Adrenal gland (tissue), 12 donors: Measurements from ENCODE around the gene CHD9. TPM values are rescaled to one million over a fixed set of nuclear protein-coding genes. Genes with fewer than 3 reads are reported as not detected.
A peak's percentile ranks its signal among the peaks of the same experiment; 100 is the strongest.

Experiments
- DNase-seq, 7 donors: peaks; one replicate each; pipeline ENCODE4 v3.0.0-alpha.2; 2019 to 2020
- H3K27ac ChIP-seq, 5 donors: fragments of 200-600 bp; sonication (generic) in 4 of 5; 1 replicate in 3 of 5; 2 replicates in 2 of 5; pipeline versions ENCODE4 v1.5.1 to v1.8.0; 2016 to 2020; ENCODE audit warnings: mild to moderate bottlenecking in 1 of 5
- H3K27me3 ChIP-seq: fragments of 200-600 bp; 2 replicates; pipeline ENCODE4 v1.8.0; 2021
- H3K36me3 ChIP-seq, 2 donors: fragments of 200-600 bp; replicated peaks in 1 of 2; 1 replicate in 1 of 2; 2 replicates in 1 of 2; pipeline versions ENCODE4 v1.5.1 to v1.8.0; 2018 to 2022
- H3K4me1 ChIP-seq, 2 donors: fragments of 200-600 bp; replicated peaks in 1 of 2; 1 replicate in 1 of 2; 2 replicates in 1 of 2; pipeline versions ENCODE4 v1.5.1 to v1.8.0; 2018 to 2021
- H3K4me3 ChIP-seq, 4 donors: fragments of 200-600 bp; sonication (generic) in 3 of 4; one replicate each; pipeline ENCODE4 v1.5.1; 2016 to 2018
- H3K9me3 ChIP-seq, 3 donors: fragments of 200-600 bp; sonication (generic) in 1 of 3; replicated peaks in 1 of 3; 1 replicate in 2 of 3; 2 replicates in 1 of 3; pipeline versions ENCODE4 v1.5.1 to v1.8.0; 2016 to 2021
- POLR2A ChIP-seq, 2 donors: fragments of 450-650 bp; IDR thresholded peaks; one replicate each; pipeline ENCODE4 v1.6.1; 2017; ENCODE audit warnings: antibody characterized with exemption in 2 of 2, mild to moderate bottlenecking in 2 of 2, moderate library complexity in 1 of 2
- WGBS, 4 donors: extraction: QIAGEN DNeasy Blood & Tissue Kit in 2 of 4; methylation state at CpG; one replicate each; pipeline versions ENCODE4 v1.1.5 to v1.1.7; 2013 to 2017; 5-methylcytosine and 5-hydroxymethylcytosine counted together
- intact Hi-C, 2 donors: fragments of 100-400 bp; cut with DNase I; formaldehyde crosslinking; loops; one replicate each; pipeline versions ENCODE4 v1.14.1 to v1.15.0; 2022 to 2023
- polyA plus RNA-seq, 3 donors: library from polyadenylated mRNA; stranded (reverse); fragments of 200-250 nt in 2 of 3; fragments of 350-450 nt in 1 of 3; fragmentation: Illumina TruSeq in 1 of 3; extraction: RNeasy Lipid Tissue Mini Kit (QIAGEN cat#74804) in 1 of 3; gene quantifications; one replicate each; pipeline ENCODE4 v1.2.3, GENCODE V29; 2013 to 2014
- total RNA-seq, 9 donors: library from RNA; depleted of rRNA in 4 of 9; stranded (reverse); fragments of >200 nt in 4 of 9; fragments of 120-200 nt in 1 of 9; fragmentation: NEBNext Ultra II Directional in 1 of 9; extraction: Animal tissue kit (Norgen Biotek cat#: 25700) in 1 of 9; gene quantifications; one replicate each; pipeline versions ENCODE4 v1.1.0 to v1.2.4, GENCODE V29; 2013 to 2023
- TF ChIP-seq, protein P1 (sequence below), 6 experiments: fragments of 450-650 bp in 4 of 6; fragments of 200-600 bp in 2 of 6; sonication (generic) in 1 of 6; IDR thresholded peaks; 1 replicate in 5 of 6; 2 replicates in 1 of 6; pipeline versions ENCODE4 v1.5.1 to v1.8.0; 2016 to 2021; ENCODE audit warnings: antibody characterized with exemption in 6 of 6, mild to moderate bottlenecking in 2 of 6, moderate library complexity in 1 of 6
- donor health status: healthy with polysubstance abuse.
- donor health status: Bipolar disorder and iron deficiency.
- donor health status: DM: yes; HTN: yes; CAD: no.
- donor health status: DM: no; HTN: no; CAD: no.
- donor health status: DM: no; HTN: no; CAD: no.
- donor health status: DM: yes; HTN: yes; CAD: no.

Gene CHD9
- total and polyA plus RNA-seq, 12 donors: 10.0 to 95.9 (median 54.7) TPM

DNA sequence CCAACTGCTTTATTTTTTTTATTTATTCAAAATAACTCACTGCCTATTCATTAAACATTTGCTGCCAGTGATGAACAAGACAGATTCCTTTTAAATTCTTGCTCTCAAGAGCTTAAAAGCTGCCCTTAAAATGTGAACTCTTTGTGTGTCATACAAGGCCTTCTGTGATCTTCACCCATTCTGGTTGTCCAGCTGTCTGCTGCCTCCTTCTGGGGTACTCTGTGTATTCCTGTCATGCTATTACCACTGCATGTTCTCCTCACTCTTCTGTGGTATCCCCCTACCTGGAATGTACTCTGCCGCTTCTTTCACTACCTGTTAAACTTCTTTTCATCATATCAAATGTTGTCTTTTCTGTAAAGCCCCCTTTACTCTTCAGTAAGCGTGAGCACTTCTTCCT is 165.8 kb downstream of the CHD9 start:
- Histone ChIP-seq H3K27me3 (no peaks in the 10 kb centered on the region), H3K9me3 (no peaks in the 10 kb centered on the region), H3K4me3 (no peak overlapping the region), H3K36me3 (peaks cover 0 to 17% of the 10 kb centered on the region in 2 donors), H3K4me1 (peaks cover 17 to 71% of the 10 kb centered on the region in 2 donors), H3K27ac (peak overlapping the region in 4 of 5 donors; percentile 18 to 48 (median 30))
- intact Hi-C loops: no loop called here
- no peak for TF ChIP-seq POLR2A (IDR thresholded peaks at IDR 0.05)
- TF ChIP-seq, protein P1, sequence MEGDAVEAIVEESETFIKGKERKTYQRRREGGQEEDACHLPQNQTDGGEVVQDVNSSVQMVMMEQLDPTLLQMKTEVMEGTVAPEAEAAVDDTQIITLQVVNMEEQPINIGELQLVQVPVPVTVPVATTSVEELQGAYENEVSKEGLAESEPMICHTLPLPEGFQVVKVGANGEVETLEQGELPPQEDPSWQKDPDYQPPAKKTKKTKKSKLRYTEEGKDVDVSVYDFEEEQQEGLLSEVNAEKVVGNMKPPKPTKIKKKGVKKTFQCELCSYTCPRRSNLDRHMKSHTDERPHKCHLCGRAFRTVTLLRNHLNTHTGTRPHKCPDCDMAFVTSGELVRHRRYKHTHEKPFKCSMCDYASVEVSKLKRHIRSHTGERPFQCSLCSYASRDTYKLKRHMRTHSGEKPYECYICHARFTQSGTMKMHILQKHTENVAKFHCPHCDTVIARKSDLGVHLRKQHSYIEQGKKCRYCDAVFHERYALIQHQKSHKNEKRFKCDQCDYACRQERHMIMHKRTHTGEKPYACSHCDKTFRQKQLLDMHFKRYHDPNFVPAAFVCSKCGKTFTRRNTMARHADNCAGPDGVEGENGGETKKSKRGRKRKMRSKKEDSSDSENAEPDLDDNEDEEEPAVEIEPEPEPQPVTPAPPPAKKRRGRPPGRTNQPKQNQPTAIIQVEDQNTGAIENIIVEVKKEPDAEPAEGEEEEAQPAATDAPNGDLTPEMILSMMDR (IDR thresholded peaks at IDR 0.05): peak in 2 of 6 experiments; percentile 29 to 38
- 82 to 88% (median 85%) methylated on average over 2 of the region's 2 CpGs for WGBS, 4 donors
- peak in 1 of 7 donors; percentile 10 for DNase-seq

DNA sequence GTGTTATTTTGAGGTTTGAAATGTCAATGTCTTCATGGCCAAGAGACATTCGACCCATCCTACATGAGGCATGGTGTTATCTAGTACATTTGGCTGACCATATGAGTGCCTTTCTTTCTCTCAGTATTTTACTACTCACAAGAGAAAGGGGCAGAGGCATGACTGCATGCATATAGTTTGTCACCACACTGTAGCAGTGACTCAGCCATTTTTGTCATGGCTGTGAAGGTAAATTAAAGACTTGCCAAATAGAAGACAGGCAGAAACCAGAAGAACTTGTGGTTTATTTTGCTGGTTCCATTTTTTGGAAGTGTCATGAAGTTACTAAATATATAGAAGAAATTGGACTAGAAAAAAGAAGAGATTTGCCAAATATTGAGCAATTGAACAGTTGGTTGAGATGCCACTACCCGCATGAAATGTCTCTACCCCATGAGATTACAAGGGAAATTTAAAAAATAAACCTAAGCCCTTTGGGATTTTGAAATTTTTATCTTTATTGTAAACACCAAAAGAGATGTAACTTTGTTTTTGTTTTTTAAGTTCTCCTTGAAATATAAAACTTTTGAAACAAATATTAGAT is 170.3 kb downstream of the CHD9 start:
- Histone ChIP-seq H3K36me3 (peaks cover 0 to 57% of the 10 kb centered on the region in 2 donors), H3K4me1 (peaks cover 10 to 32% of the 10 kb centered on the region in 2 donors), H3K4me3 (no peak overlapping the region), H3K27me3 (no peaks in the 10 kb centered on the region), H3K9me3 (no peaks in the 10 kb centered on the region), H3K27ac (no peak overlapping the region)
- 51 to 66% (median 59%) methylated on average over 2 of the region's 2 CpGs for WGBS, 4 donors
- TF ChIP-seq, protein P1 (IDR thresholded peaks at IDR 0.05): no peak
- TF ChIP-seq POLR2A (IDR thresholded peaks at IDR 0.05): no peak
- peak in 2 of 7 donors; percentile 19 to 23 for DNase-seq
- intact Hi-C loops: no loop called here

DNA sequence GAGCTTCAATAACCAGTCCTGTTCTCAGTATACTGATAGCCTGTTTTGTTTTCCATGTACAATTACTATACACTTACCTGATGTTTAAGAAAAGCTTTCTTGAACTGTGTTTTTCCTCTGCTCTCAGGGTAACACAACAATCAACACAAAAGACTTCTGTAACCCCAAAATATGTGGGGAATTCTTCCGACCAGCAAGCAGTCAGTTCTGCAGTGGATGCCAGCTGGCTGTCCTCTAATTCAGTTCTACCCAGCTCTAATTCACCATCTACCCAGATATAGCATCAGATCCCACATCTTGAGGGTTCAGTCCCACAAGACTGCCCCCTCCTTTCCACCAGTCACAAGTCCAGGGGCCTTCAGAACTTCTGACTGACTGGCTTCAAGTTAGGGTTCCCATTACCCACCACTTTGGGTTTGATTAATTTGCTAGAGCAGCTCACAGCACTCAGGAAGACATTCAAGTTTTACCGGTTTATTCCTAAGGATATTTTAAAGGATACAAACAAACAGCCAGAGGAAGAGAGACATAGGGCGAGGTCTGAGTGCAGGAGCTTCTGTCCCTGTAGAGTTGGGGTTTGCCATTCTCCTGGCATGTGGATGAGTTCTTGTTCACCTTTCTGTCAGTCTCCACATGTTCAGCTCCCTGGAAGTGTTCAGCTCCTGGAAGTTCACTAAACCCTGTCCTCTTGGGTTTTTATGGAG is 178.2 kb downstream of the CHD9 start:
- WGBS, 4 donors: 90 to 94% (median 92%) methylated on average over 3 of the region's 3 CpGs

DNA sequence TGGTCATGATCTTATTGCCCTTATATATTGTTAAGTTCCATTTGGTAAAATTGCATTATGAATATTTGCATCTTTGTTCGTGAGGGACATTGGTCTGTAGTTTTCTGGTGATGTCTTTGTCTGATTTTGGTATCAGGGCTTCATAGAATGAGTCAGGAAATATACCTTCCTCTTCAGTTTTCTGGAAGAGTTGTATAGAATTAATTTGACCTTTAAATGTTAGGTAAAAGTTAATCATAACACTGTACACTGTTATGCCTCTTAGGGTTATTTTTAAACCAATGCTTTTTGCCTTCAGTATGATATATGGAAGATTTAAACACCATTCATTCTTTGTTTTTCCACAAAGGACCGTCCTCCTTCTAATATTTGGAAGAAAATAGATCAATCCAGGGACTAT is 180.0 kb downstream of the CHD9 start:
- no peaks in the 10 kb centered on the region for H3K27me3 ChIP-seq
- no peak overlapping the region for H3K4me3 ChIP-seq
- H3K4me1 ChIP-seq: peaks cover 0 to 7% of the 10 kb centered on the region in 2 donors
- no peak overlapping the region for H3K27ac ChIP-seq
- TF ChIP-seq POLR2A (IDR thresholded peaks at IDR 0.05): no peak
- TF ChIP-seq, protein P1 (IDR thresholded peaks at IDR 0.05): no peak
- 91 to 97% (median 92%) methylated on average over 2 of the region's 2 CpGs for WGBS, 4 donors
- no peak for DNase-seq
- no peaks in the 10 kb centered on the region for H3K9me3 ChIP-seq
- intact Hi-C loops: loop anchor here in 1 of 2 donors (5.0 kb wide), 1 partner anchor 77 kb away; no protein-coding TSS in a partner anchor
- peaks cover 0 to 79% of the 10 kb centered on the region in 2 donors for H3K36me3 ChIP-seq

More for the DNA sequence above, 178.2 kb downstream of the CHD9 start:
- Histone ChIP-seq H3K27me3 (no peaks in the 10 kb centered on the region), H3K4me3 (no peak overlapping the region), H3K27ac (no peak overlapping the region), H3K36me3 (peaks cover 0 to 84% of the 10 kb centered on the region in 2 donors), H3K4me1 (peaks cover 0 to 7% of the 10 kb centered on the region in 2 donors), H3K9me3 (no peaks in the 10 kb centered on the region)
- TF ChIP-seq, protein P1 (IDR thresholded peaks at IDR 0.05): no peak
- no peak for TF ChIP-seq POLR2A (IDR thresholded peaks at IDR 0.05)
- intact Hi-C loops: loop anchor here in 1 of 2 donors (5.0 kb wide), 1 partner anchor 79 kb away; no protein-coding TSS in a partner anchor
- DNase-seq: no peak
